Sciatic nerve (tissue), 2 donors: ENCODE data around the gene SLA2. TPM values are rescaled to one million over a fixed set of nuclear protein-coding genes. Genes with fewer than 3 reads are reported as not detected.
"Not testable (repeated sequence)": the region's sequence is repeated elsewhere in the genome, so short reads cannot be mapped to it uniquely, and the experiment has no call there.

Experiments
- ATAC-seq: fragments of 200-7000 bp; cut with Tn5 transposase; one replicate; pipeline ENCODE4 v1.9.1; 2020; ENCODE audit warnings: mild to moderate bottlenecking, moderate library complexity
- DNase-seq: peaks from one replicate; pipeline ENCODE4 v3.0.0-alpha.2; 2020; ENCODE audit warnings: low spot score
- intact Hi-C: fragments of 100-400 bp; cut with DNase I; formaldehyde crosslinking; loops from one replicate; pipeline ENCODE4 v1.14.2; 2022
- total RNA-seq: library from RNA; stranded (reverse); fragmentation: NEBNext Ultra II Directional; extraction: Animal tissue kit (Norgen Biotek cat#: 25700); gene quantifications from one replicate; pipeline ENCODE4 v1.2.1, GENCODE V29; 2021
- donor health status: DM: no; HTN: no; CAD: no.
- donor health status: DM: no; HTN: no; CAD: no.

Gene SLA2
- total RNA-seq: 0.49 TPM

GRCh38 chr20:36645998-36646397, at the start of gene SLA2:
Gene SLA2, minus strand, starts transcription at chr20:36646196. Its CDS starts 4,861 bp downstream, at chr20:36641335.
- no peak for DNase-seq
- intact Hi-C loops: no loop called here
- ATAC-seq: no peak

GRCh38 chr20:36695467-36695866, 49.5 kb upstream of the SLA2 start:
- not testable (repeated sequence) for DNase-seq, ATAC-seq
- intact Hi-C loops: loop anchor here (10.0 kb wide), 1 partner anchor 1859 kb away; no protein-coding TSS in a partner anchor

- ATAC-seq (no peak), DNase-seq (no peak)
- intact Hi-C loops: no loop called here
Observed at GRCh38 chr20:36688630-36689029, 42.6 kb upstream of the SLA2 start.

DNA sequence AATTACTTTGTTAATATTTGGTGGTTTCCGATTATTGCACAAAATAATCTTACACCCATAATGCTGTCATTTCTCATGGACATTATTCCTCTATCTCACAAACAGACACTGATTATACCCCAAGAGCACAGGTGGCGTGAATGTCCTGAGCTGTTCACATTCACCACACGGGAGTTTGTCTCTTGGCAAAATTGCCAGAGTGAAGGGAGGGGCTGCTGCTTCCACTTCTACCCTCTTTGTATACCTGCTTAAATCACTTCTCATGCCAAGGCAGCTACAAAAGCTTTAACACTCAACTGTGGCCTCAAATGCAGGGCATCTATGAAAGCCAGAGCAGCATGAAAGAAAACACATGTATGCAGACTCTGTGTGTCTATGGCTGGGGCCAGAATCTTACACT, 41.9 kb upstream of the SLA2 start:
- intact Hi-C loops: no loop called here
- no peak for ATAC-seq
- no peak for DNase-seq

- DNase-seq (no peak), ATAC-seq (no peak)
- intact Hi-C loops: no loop called here
Observed at GRCh38 chr20:36686944-36687343, 40.9 kb upstream of the SLA2 start.

GRCh38 chr20:36686504-36686903, 40.5 kb upstream of the SLA2 start:
- intact Hi-C loops: no loop called here
- no peak for ATAC-seq
- DNase-seq: no peak

DNA sequence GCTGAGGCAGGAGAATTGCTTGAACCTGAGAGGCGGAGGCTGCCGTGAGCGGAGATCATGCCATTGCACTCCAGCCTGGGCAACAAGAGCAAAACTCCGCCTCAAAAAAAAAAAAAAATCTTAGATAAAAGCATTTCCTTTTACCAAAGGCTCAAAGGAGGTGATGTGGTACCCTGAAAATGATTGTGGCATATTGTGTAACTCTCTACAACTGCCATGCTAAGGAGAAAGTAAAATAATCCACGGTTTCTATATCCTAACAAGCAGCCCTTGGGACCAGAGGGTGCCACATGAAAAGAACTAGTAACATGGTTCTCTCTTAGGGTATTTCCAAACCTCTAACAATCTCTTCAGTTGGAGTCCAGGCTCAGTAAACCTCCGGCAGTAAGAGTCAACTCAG, 38.8 kb upstream of the SLA2 start:
- intact Hi-C loops: no loop called here

GRCh38 chr20:36682311-36682710, 36.3 kb upstream of the SLA2 start:
- intact Hi-C loops: no loop called here
- ATAC-seq: no peak
- DNase-seq: no peak

More for the DNA sequence above, 38.8 kb upstream of the SLA2 start:
- no peak for ATAC-seq
- no peak for DNase-seq

GRCh38 chr20:36677422-36677771, 31.4 kb upstream of the SLA2 start:
- no peak for ATAC-seq
- intact Hi-C loops: no loop called here
- DNase-seq: no peak

GRCh38 chr20:36676701-36677421, 30.9 kb upstream of the SLA2 start:
- ATAC-seq: no peak
- intact Hi-C loops: no loop called here
- no peak for DNase-seq

GRCh38 chr20:36675545-36675944, 29.5 kb upstream of the SLA2 start:
- DNase-seq, ATAC-seq, intact Hi-C loops: not testable (repeated sequence)

DNA sequence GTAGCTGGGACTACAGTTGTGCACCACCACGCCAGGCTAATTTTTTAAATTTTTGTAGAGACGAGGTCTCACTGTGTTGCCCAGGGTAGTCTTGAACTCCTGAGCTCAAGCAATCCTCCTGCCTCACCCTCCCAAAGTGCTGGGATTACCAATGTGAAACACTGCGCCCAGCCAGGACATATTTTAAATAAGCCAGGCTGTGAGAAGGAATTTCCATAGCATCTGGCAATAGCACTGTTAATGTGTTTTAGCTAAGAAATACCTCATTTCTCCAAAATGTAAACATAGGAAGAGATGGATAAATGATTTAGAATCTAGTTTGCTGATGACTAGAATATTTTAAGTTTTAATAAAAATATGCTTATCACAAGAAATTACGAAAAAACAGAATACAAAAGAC, 27.0 kb upstream of the SLA2 start:
- DNase-seq (no peak), ATAC-seq (no peak)
- intact Hi-C loops: no loop called here

GRCh38 chr20:36670665-36671357, 24.8 kb upstream of the SLA2 start:
- no peak for ATAC-seq
- intact Hi-C loops: no loop called here
- no peak for DNase-seq

GRCh38 chr20:36666181-36666740, 20.3 kb upstream of the SLA2 start:
- ATAC-seq (peak; percentile 53), DNase-seq (no peak)
- intact Hi-C loops: no loop called here

DNA sequence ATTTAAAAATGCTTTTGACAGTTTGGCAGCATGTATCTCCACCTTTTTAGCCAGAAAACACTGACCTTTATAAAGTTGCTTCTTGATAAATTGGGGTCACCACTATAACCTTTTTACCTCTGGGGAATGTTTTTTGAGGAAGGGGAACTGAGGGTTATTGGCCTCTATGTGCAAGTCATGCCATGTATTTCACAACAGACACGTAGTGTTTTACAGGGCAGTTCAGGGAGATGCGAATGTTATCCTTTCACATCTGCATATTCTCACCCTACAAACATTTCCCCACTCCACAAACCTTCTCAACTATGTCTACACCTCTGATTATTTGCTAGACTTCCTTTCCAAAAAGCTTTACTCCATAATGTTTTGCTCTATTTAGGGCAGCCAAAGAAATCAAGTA, 17.0 kb upstream of the SLA2 start:
- ATAC-seq (no peak), DNase-seq (no peak)
- intact Hi-C loops: no loop called here

GRCh38 chr20:36658300-36658699, 12.3 kb upstream of the SLA2 start:
- intact Hi-C loops: no loop called here
- ATAC-seq (no peak), DNase-seq (peak; percentile 0)

- intact Hi-C loops: no loop called here
- peak; percentile 1 for DNase-seq
- ATAC-seq: no peak
Observed at GRCh38 chr20:36656733-36657132, 10.7 kb upstream of the SLA2 start.

- ATAC-seq (no peak), DNase-seq (no peak)
- intact Hi-C loops: no loop called here
Observed at GRCh38 chr20:36655004-36655403, 9.0 kb upstream of the SLA2 start.

DNA sequence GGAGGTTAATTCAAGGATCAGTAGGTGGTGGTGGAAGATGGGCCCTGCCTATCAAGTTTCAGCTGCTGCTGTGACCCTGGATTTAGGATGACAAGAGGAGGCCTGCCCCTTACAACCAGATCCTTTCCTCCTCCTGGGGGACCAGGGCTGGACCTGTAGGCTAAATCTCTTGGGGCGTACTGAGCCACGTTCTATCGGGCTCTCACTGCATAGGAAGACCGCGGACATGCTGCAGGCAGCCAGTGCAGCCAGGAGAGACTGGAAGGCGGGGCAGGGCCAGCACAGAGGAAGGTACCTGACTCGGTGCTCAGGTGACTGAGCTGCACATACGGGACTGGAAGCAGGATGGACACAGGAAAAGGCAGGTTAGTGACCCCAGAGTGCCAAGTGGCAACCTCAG, 8.5 kb upstream of the SLA2 start:
- DNase-seq (peak; percentile 14), ATAC-seq (no peak)
- intact Hi-C loops: no loop called here

- DNase-seq (no peak), ATAC-seq (no peak)
- intact Hi-C loops: no loop called here
Observed at GRCh38 chr20:36653456-36653855, 7.5 kb upstream of the SLA2 start.
